WERI-Rb-1 (cell line): ENCODE results near the gene NUPR1.
"Not testable (repeated sequence)": the region's sequence is repeated elsewhere in the genome, so short reads cannot be mapped to it uniquely, and the experiment has no call there.

ENCODE experiments used
- DNase-seq: peaks from one replicate; pipeline ENCODE4 v3.0.0-alpha.2; 2020
- H3K27ac ChIP-seq: fragments of 250-450 bp; sonication (Bioruptor Pico); 2 replicates; pipeline ENCODE4 v1.5.1; 2020; ENCODE audit warnings: mild to moderate bottlenecking, moderate library complexity
- H3K27me3 ChIP-seq: fragments of 250-450 bp; sonication (Bioruptor Pico); 2 replicates; pipeline ENCODE4 v1.5.1; 2021; ENCODE audit warnings: mild to moderate bottlenecking, low read depth, moderate library complexity; ENCODE audit not compliant: insufficient read depth, severe bottlenecking
- H3K36me3 ChIP-seq: fragments of 250-450 bp; sonication (Bioruptor Pico); 2 replicates; pipeline ENCODE4 v1.5.1; 2020; ENCODE audit warnings: mild to moderate bottlenecking, moderate library complexity
- H3K4me3 ChIP-seq: 2 replicates; pipeline ENCODE4 v1.5.1; 2011; ENCODE audit warnings: low read depth, mild to moderate bottlenecking, control low read depth, low read length
- H3K9me3 ChIP-seq: fragments of 250-450 bp; sonication (Bioruptor Pico); 2 replicates; pipeline ENCODE4 v1.5.1; 2021; ENCODE audit warnings: mild to moderate bottlenecking, moderate library complexity; ENCODE audit not compliant: severe bottlenecking
- CTCF ChIP-seq: IDR thresholded peaks from 2 replicates; pipeline ENCODE4 v1.5.1; 2011; ENCODE audit warnings: low read depth, mild to moderate bottlenecking, control low read depth, inconsistent platforms, low read length

The NUPR1 gene

DNA sequence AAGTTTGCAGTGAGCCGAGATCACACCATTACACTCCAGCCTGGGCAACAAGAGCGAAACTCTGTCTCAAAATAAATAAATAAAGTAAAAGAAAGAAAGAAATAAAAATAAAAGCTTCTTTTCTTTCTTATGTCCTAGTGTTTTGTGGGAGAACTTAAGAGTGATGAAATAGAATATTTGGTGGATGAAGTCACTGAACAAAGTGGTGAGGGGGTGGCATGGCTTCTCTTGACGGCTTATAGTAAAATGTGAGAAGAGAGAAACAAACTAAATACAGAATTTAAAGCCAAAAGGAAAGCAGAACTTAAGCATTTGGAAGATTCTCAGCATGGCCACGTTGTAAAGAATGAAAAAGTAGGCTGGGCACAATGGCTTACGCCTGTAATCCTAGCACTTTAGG, 30.2 kb upstream of the NUPR1 start:
- Histone ChIP-seq H3K9me3 (peaks cover 9% of the 10 kb centered on the region), H3K4me3 (no peak overlapping the region), H3K27me3 (no peaks in the 10 kb centered on the region), H3K27ac (no peak overlapping the region), H3K36me3 (peaks cover 11% of the 10 kb centered on the region)
- no peak for DNase-seq
- TF ChIP-seq CTCF = no peak

DNA sequence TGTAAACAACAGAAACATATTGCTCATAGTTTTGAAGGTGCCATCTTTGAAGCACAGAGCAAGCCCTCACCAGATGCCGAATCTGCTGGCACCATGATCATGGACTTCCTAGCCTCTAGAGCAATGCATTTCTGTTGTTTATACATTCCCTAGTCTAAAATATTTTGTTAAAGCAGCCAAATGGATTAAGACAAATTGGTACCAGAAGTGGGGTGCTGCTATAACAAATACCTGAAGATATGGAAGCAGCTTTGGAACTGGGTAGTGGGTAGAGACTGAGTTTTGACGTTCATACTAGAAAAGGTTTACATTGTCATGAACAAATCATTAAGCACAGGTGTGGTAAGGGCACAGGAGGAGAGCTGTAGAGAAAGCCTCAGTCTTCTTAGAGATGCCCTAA, 28.5 kb upstream of the NUPR1 start:
- Histone ChIP-seq H3K27ac (no peak overlapping the region), H3K36me3 (peaks cover 11% of the 10 kb centered on the region; the same call in 1 of the 2 replicates), H3K4me3 (no peak overlapping the region), H3K27me3 (no peaks in the 10 kb centered on the region), H3K9me3 (peaks cover 9% of the 10 kb centered on the region)
- no peak for DNase-seq
- TF ChIP-seq CTCF = no peak

DNA sequence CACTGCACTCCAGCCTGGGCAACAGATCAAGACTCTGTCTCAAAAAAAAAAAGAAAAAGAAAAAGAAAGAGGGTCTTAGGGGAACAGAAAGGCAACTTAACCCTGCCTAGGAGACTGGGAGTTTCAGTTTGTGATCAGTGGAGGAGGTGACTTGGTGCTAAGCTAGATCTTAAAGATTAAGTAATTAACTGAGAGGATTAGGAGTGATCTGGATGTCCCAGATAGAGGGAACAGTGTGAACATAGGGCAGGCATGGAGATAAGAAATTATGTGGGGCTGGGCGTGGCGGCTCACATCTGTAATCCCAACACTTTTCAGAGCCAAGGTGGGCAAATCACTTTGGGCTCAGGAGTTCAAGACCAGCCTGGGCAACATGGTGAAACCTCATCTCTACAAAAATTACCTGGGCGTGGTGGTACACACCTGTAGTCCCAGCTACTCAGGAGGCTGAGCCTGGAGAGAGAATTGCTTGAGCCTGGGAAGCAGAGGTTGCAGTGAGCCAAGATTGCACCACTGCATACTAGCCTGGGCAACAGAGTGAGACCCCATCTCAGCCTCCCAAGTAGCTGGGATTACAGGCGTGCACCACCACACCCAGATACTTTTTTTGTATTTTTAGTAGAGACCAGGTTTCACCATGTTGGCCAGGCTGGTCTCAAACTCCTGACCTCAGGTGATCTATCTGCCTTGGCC, 27.6 kb upstream of the NUPR1 start:
- not testable (repeated sequence) for H3K27me3 ChIP-seq, H3K9me3 ChIP-seq, H3K27ac ChIP-seq, H3K4me3 ChIP-seq
- DNase-seq = peak; percentile 33
- peaks cover 11% of the 10 kb centered on the region; the same call in 1 of the 2 replicates for H3K36me3 ChIP-seq

GRCh38 chr16:28563218-28563617, 24.4 kb upstream of the NUPR1 start:
- DNase-seq = no peak
- no peak for TF ChIP-seq CTCF
- Histone ChIP-seq H3K27me3 (no peaks in the 10 kb centered on the region), H3K4me3 (no peak overlapping the region), H3K9me3 (peaks cover 9% of the 10 kb centered on the region), H3K36me3 (peaks cover 26% of the 10 kb centered on the region), H3K27ac (no peak overlapping the region)

GRCh38 chr16:28562199-28562598, 23.4 kb upstream of the NUPR1 start:
- H3K36me3 ChIP-seq = peaks cover 26% of the 10 kb centered on the region
- TF ChIP-seq CTCF = no peak
- no peaks in the 10 kb centered on the region for H3K27me3 ChIP-seq
- H3K4me3 ChIP-seq = no peak overlapping the region
- peaks cover 4% of the 10 kb centered on the region for H3K9me3 ChIP-seq
- no peak for DNase-seq
- no peak overlapping the region for H3K27ac ChIP-seq

- no peaks in the 10 kb centered on the region for H3K27me3 ChIP-seq
- H3K36me3 ChIP-seq = peaks cover 26% of the 10 kb centered on the region
- H3K4me3 ChIP-seq = no peak overlapping the region
- no peak overlapping the region for H3K27ac ChIP-seq
- H3K9me3 ChIP-seq = no peaks in the 10 kb centered on the region
- no peak for TF ChIP-seq CTCF
- DNase-seq = no peak
Measured at GRCh38 chr16:28561557-28562187, 22.9 kb upstream of the NUPR1 start.
